ENCODE data around the gene RBPJ.

The RBPJ gene

GRCh38 chr4:26368685-26369084, 47.9 kb downstream of the RBPJ start:
- H4K20me1 ChIP-seq (ENCODE audit: insufficient read depth, low read length), result no peaks in the 10 kb centered on the region
- no peak overlapping the region for H3K4me2 ChIP-seq (ENCODE audit: low read length)
- H3K27me3 ChIP-seq (ENCODE audit: insufficient read depth, low read length), result no peaks in the 10 kb centered on the region
- no peak overlapping the region for H3K4me3 ChIP-seq (ENCODE audit: low read depth, low read length, poor library complexity, severe bottlenecking)
- no peak overlapping the region for H3K9ac ChIP-seq (ENCODE audit: low read length)
- H3K9me3 ChIP-seq (ENCODE audit: low read length), result no peaks in the 10 kb centered on the region
- H2AFZ ChIP-seq (ENCODE audit: low read length), result no peak overlapping the region
- H3K9me2 ChIP-seq (ENCODE audit: low read depth, low read length), result no peaks in the 10 kb centered on the region
- H3K36me3 ChIP-seq (ENCODE audit: insufficient read depth, low read length), result no peaks in the 10 kb centered on the region
- H3F3A ChIP-seq (ENCODE audit: insufficient read depth, low read length), result no peaks in the 10 kb centered on the region
- peaks cover 19% of the 10 kb centered on the region for H3K4me1 ChIP-seq (ENCODE audit: insufficient read depth, low read length, severe bottlenecking)
- TF ChIP-seq CTCF (IDR thresholded peaks at IDR 0.05; ENCODE audit: low read length), result no peak
- no peak for TF ChIP-seq EZH2 (IDR thresholded peaks at IDR 0.05; ENCODE audit: borderline replicate concordance, low read length)
- H3K27ac ChIP-seq (ENCODE audit: low read depth, low read length, poor library complexity, severe bottlenecking), result no peak overlapping the region
- no peaks in the 10 kb centered on the region for H3K79me2 ChIP-seq (ENCODE audit: insufficient read depth, low read length)

DNA sequence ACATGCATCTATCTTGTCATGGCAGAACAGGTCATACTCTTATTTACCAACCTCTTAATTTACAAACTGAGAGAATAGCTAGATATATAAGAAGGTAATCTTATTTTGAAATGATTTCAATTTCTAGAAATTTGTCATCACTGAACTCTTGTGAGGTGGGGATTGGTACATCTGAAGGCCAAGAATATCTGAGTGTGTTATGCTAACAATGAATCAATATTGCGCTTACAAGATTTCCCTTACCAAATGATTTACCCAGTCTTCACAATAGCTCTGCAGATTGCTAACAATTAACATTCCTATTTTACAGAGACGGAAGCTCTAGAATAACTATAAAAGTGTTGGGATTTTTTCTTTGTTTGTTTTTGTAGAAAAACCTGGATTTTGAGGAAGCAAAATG, 48.3 kb downstream of the RBPJ start:
- TF ChIP-seq EZH2 (IDR thresholded peaks at IDR 0.05; ENCODE audit: borderline replicate concordance, low read length) (no peak), CTCF (IDR thresholded peaks at IDR 0.05; ENCODE audit: low read length) (no peak)
- H4K20me1 ChIP-seq (ENCODE audit: insufficient read depth, low read length), result no peaks in the 10 kb centered on the region

GRCh38 chr4:26369581-26369980, 48.8 kb downstream of the RBPJ start:
- no peaks in the 10 kb centered on the region for H3F3A ChIP-seq (ENCODE audit: insufficient read depth, low read length)
- H3K4me2 ChIP-seq (ENCODE audit: low read length), result no peak overlapping the region
- no peak overlapping the region for H3K27ac ChIP-seq (ENCODE audit: low read depth, low read length, poor library complexity, severe bottlenecking)
- H3K79me2 ChIP-seq (ENCODE audit: insufficient read depth, low read length), result no peaks in the 10 kb centered on the region
- H3K9me2 ChIP-seq (ENCODE audit: low read depth, low read length), result no peaks in the 10 kb centered on the region
- H3K36me3 ChIP-seq (ENCODE audit: insufficient read depth, low read length), result no peaks in the 10 kb centered on the region; the same call in 1 of the 2 replicates
- H3K4me1 ChIP-seq (ENCODE audit: insufficient read depth, low read length, severe bottlenecking), result peaks cover 19% of the 10 kb centered on the region
- no peaks in the 10 kb centered on the region for H3K27me3 ChIP-seq (ENCODE audit: insufficient read depth, low read length)
- H3K9ac ChIP-seq (ENCODE audit: low read length), result no peak overlapping the region
- no peak for TF ChIP-seq EZH2 (IDR thresholded peaks at IDR 0.05; ENCODE audit: borderline replicate concordance, low read length)
- TF ChIP-seq CTCF (IDR thresholded peaks at IDR 0.05; ENCODE audit: low read length), result no peak
- no peaks in the 10 kb centered on the region for H4K20me1 ChIP-seq (ENCODE audit: insufficient read depth, low read length)
- H3K4me3 ChIP-seq (ENCODE audit: low read depth, low read length, poor library complexity, severe bottlenecking), result no peak overlapping the region
- no peak overlapping the region for H2AFZ ChIP-seq (ENCODE audit: low read length)
- H3K9me3 ChIP-seq (ENCODE audit: low read length), result no peaks in the 10 kb centered on the region

More for the DNA sequence above, 48.3 kb downstream of the RBPJ start:
- Histone ChIP-seq H3K9me3 (ENCODE audit: low read length) (no peaks in the 10 kb centered on the region), H3K9me2 (ENCODE audit: low read depth, low read length) (no peaks in the 10 kb centered on the region), H3K27me3 (ENCODE audit: insufficient read depth, low read length) (no peaks in the 10 kb centered on the region), H3K27ac (ENCODE audit: low read depth, low read length, poor library complexity, severe bottlenecking) (no peak overlapping the region), H3K36me3 (ENCODE audit: insufficient read depth, low read length) (no peaks in the 10 kb centered on the region; the same call in 1 of the 2 replicates), H3K9ac (ENCODE audit: low read length) (no peak overlapping the region), H3K4me2 (ENCODE audit: low read length) (no peak overlapping the region), H3K4me1 (ENCODE audit: insufficient read depth, low read length, severe bottlenecking) (peaks cover 19% of the 10 kb centered on the region), H3F3A (ENCODE audit: insufficient read depth, low read length) (no peaks in the 10 kb centered on the region), H2AFZ (ENCODE audit: low read length) (no peak overlapping the region), H3K4me3 (ENCODE audit: low read depth, low read length, poor library complexity, severe bottlenecking) (no peak overlapping the region), H3K79me2 (ENCODE audit: insufficient read depth, low read length) (no peaks in the 10 kb centered on the region)

Data from OCI-LY1 (cell line).